ENCODE results near the gene ACTRT3.

DNA sequence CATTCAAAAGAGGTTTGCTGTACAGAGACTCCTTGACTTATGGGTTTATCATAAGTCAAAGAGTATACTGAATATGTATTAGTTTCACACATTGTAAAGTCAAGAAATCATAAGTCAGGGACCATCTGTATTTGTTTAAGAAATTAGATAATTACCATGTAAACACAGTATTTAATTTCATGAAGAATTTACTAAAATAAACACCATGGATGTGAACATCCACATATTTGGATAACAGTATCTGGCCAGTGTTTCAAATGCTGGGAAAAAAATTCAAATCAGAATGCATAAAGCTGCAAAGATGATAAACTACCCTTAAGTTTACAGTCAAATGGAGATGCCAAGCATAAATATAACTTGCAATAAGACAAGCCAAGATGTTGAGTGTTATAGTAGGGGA is 20.9 kb upstream of the ACTRT3 start:
- TF ChIP-seq POLR2A (IDR thresholded peaks at IDR 0.05; ENCODE audit: low read length), result no peak
- no peak for TF ChIP-seq GATA1 (IDR thresholded peaks at IDR 0.05; ENCODE audit: low read depth, low read length)
